ENCODE results near the gene ALDH1A3.
"Not testable (repeated sequence)": the region's sequence is repeated elsewhere in the genome, so short reads cannot be mapped to it uniquely, and the experiment has no call there.

ALDH1A3 gene

DNA sequence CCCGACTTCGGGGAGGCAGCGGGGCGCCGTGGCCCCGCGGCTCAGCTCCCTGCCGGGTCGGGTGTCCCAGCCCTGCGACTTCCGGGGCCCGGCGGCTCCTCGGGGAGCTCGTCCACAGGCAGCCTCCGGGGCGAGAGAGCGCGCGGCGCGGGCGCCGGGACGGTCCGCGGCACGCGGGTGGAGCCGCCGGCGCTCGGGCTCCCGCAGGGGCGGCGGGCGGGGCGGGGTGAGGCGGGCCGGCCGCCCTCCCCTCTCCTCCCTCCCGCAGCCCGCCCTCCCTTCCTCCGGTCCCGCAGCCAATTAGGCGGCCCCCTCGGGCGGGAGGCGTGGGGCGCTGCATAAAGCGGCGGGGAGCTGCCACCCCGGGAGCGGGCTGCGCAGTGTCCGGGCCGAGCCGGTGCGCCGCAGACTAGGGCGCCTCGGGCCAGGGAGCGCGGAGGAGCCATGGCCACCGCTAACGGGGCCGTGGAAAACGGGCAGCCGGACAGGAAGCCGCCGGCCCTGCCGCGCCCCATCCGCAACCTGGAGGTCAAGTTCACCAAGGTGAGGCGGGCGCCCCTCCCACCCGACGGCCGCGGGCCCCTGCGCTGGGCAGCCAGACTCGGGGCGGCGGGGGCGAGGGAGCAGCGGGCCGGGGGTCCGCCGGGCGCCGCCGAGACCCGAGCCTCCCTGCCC is at the start of gene ALDH1A3:
ALDH1A3 (plus strand) TSS at position 368 of the 675 bp plus-strand sequence; CDS start at position 445, 77 bp downstream.
- no peak for DNase-seq

- no peak for DNase-seq
Observed at GRCh38 chr15:100831467-100831866, 48.2 kb upstream of the ALDH1A3 start.

GRCh38 chr15:100832149-100832942 is 47.3 kb upstream of the ALDH1A3 start:
- DNase-seq = no peak

DNA sequence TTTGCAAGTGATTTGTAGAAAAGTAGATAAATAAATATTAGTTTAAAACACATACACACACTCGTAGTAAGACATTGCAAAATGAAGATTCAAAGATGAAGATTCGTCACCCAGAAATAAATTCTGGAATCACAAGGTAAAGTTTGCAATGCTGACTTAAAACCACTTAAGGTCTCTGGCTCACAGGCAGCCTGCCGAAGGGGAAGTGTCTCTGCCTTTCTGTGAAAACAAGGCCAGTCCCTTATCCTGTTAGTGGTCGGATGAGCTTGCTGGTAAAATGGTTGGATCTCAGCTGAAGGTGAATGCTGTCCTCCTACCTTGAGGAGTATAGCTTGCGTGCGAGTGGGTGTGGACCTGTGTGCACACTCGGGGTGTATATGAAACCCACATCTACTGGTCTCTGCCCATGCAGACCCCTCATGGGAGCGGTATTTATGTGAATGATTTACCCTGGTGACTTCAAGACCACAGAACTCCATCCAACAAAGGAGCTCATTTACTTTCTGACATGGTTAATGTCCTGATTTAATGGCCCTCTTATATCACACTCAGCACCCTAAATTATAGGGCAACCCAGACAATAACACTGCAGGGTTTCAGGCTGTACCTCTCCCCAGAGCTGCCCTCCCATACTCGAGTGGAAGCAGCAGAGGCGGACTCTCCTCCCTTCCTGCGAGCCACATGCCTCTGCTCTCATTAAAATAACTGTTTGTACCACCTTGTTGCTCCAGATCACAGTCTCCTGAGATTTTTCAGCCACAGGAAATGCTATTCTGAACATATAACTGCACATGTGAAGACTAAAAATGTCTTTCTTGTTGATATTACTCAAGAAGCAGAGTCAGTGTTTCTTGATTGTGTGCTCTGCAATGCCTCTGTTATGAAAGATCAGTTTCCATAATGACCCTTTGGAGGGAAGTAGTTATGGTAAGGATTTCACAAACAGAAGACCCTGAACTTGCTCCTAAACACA is 45.9 kb upstream of the ALDH1A3 start:
- DNase-seq = no peak

GRCh38 chr15:100834731-100835130 is 44.9 kb upstream of the ALDH1A3 start:
- no peak for DNase-seq

GRCh38 chr15:100835636-100836035 is 44.0 kb upstream of the ALDH1A3 start:
- DNase-seq = no peak

DNA sequence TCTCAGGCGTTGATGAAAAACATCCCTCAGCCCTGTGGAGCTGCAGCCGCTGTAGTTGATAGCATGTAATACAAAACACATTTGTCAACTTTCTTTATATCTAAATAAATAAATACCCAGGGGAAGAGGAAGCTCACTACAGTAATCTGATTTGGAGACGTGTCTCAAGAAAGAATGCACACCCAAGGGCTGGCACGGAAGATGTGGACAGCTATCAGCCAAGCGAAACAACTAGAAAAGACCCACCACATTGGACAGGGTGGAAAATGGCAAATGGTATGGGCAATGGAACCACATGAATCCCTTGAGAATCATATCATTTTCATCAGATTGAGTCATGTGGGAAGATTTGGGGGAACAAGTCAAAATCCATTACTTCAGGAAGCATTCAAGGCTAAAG is 43.1 kb upstream of the ALDH1A3 start:
- no peak for DNase-seq

GRCh38 chr15:100841426-100841825 is 38.2 kb upstream of the ALDH1A3 start:
- no peak for DNase-seq

DNA sequence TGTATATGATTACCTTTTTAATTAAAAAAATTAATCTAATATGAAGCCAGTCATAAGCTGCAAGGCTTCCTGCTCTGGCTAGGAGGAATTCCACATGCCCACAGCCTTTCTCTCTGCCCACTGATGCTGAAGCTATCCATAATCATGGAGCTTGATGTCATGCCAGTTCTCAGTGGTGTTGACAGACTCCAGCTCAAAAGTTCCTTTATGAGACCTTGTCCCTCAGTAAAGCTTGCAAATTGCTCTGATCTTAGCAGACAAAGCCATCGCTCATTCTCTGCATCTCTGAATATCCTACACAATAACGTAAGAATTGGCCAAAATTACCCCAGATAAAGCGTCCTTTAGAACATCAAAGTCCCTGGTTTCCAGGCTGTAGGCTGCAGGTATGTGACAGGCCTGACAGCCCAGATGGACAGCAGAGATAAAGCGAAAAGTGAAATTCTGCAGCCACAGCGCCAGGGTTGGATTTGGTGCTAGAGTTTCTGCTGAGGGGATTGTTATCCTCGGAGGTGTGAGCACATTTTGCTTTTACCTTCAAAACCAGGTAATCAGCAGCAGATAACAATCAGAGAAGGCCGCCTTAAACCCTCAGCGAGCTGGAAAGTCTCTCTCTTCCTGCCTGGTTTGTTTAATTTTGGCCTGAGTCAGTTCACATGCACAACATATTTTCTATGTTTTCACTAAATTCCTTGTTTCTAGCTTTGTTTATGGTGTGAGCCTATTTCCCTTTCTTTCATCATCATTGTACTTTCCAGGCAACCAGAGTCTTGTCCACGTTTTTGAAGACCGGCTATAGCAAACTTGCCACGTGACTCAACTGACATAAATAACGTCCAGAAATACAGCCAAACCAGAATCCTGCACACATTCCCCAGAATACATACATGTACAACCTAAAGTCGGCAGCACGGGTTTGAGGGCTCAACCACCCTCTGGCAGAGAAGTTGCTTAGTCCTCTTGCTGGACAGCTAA is 36.6 kb upstream of the ALDH1A3 start:
- DNase-seq = no peak

DNA sequence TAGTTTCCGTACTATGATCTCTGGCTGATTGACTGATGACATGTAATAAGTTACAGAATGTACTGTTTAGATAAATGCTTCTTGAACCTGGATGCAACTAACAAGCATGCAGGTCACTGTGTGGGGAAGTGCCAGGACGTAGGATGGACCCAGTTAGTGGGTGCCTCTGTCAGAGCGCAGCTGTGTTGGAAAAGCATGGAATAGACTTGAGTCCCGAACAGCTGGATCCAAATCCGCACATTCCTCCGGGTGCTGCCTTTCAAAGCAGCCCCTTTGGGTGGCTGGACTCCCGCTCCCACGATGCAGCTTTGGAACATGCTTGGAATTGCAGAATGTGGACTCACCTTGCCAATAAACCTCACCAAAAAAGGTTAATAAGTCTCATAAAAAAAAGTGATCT is 35.5 kb upstream of the ALDH1A3 start:
- no peak for DNase-seq

GRCh38 chr15:100844778-100845177 is 34.9 kb upstream of the ALDH1A3 start:
- DNase-seq = no peak

- DNase-seq = no peak
Observed at GRCh38 chr15:100847194-100847593, 32.4 kb upstream of the ALDH1A3 start.

DNA sequence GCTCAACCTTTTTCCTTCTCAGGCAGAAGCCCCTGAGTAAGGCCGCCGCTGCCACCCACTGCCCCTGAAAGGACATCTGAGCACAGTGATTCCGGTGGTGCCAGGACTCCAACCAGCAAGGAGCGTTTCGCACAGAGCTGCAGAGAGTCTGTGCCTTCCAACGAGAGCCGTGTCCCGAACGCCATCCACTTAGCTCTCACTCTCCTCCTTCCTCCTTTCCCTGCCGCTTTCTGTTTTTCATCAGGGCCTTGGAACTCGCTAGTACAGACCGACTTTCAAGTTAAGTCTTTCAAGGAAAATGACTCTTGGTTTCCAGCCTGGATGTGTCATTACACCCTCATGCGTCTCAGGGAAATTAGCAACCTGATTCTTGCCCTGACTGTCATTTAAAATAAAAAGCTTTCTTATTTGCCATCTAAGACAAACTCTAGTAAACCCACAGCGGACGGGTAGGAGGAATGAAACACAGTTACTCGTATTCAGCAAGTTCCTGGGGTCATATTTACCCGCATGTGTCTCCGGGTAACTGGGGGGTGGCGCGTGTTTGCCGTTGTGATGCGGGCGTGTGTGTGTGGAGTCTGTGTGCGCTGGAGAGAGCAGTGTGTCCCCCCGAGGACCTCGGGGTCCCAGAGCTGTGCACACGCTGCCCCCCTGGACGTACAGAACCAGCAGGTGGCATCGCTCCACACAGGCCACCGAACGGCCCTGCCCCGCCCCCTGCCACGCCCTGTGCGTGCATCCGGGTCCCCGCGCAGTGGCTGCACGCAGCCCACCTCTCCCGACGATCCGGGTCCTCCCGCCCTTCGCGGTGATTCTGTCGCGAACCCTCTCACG is 30.4 kb upstream of the ALDH1A3 start:
- DNase-seq = peak; percentile 43

GRCh38 chr15:100849855-100850218 is 29.8 kb upstream of the ALDH1A3 start:
- no peak for DNase-seq

DNA sequence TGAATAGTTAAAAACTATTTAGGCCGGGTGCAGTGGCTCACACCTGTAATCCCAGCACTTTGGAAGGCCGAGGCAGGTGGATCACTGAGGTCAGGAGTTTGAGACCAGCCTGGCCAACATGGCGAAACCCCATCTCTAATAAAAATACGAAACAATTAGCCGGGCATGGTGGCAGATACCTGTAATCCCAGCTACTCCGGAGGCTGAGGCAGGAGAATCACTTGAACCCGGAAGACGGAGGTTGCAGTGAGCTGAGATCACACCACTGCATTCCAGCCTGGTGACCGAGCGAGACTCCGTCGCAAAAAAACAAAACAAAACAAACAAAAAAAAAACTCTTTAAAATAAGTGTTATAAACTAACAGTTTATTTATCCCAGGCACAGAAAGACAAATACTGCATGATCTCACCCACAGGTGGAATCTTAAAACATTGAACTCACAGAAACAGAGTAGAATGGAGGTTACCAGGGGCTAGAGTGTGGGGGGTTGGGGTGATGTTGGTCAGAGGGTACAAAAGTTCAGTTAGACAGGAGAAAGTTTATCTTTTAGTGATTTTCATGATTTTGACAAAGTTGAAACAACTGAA is 28.1 kb upstream of the ALDH1A3 start:
- not testable (repeated sequence) for DNase-seq

GRCh38 chr15:100852630-100853029 is 27.0 kb upstream of the ALDH1A3 start:
- DNase-seq = no peak

GRCh38 chr15:100853676-100854440 is 25.8 kb upstream of the ALDH1A3 start:
- DNase-seq = no peak

- no peak for DNase-seq
Observed at GRCh38 chr15:100856867-100857266, 22.8 kb upstream of the ALDH1A3 start.

DNA sequence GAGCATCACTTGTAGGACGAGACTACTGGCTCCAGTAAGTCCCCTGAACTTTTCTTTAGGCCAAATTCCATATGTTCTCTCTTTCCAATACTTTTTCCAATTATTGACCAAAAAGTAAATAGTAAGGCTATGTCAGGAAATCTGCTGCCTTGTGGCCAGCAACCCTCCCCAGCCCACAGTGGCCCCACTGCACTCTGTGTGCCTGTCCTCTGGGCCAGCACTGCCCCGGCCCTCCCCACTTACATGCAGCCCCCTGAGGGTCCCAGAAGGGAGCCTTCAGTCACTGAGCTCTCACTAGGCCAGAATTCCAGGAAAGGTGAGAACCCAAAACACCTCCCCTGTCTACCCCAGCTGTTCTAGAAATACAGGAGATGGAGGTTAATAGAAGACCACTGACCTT is 21.3 kb upstream of the ALDH1A3 start:
- DNase-seq = no peak

Measured in CD4-positive, alpha-beta T cell treated with Interleukin-10 for 1 hour (primary cell).